Measurements from ENCODE around the gene OR10T2.
"Not testable (repeated sequence)": the region's sequence is repeated elsewhere in the genome, so short reads cannot be mapped to it uniquely, and the experiment has no call there.

The OR10T2 gene

GRCh38 chr1:158357441-158357840, 41.8 kb downstream of the OR10T2 start:
- DNase-seq (ENCODE audit: low read depth), result no peak
- TF ChIP-seq CTCF (conservative IDR thresholded peaks at IDR 0.05; ENCODE audit: low read length), result no peak
- H3K4me3 ChIP-seq (ENCODE audit: low read length), result no peak overlapping the region

- no peak overlapping the region for H3K4me3 ChIP-seq (ENCODE audit: low read length)
- TF ChIP-seq CTCF (conservative IDR thresholded peaks at IDR 0.05; ENCODE audit: low read length), result no peak
- DNase-seq (ENCODE audit: low read depth), result no peak
Measured at GRCh38 chr1:158356616-158357015, 42.6 kb downstream of the OR10T2 start.

- no peak overlapping the region for H3K4me3 ChIP-seq (ENCODE audit: low read length)
- TF ChIP-seq CTCF (conservative IDR thresholded peaks at IDR 0.05; ENCODE audit: low read length), result no peak
- no peak for DNase-seq (ENCODE audit: low read depth)
Measured at GRCh38 chr1:158355773-158356285, 43.4 kb downstream of the OR10T2 start.

GRCh38 chr1:158354255-158354654, 45.0 kb downstream of the OR10T2 start:
- no peak overlapping the region for H3K4me3 ChIP-seq (ENCODE audit: low read length)
- no peak for DNase-seq (ENCODE audit: low read depth)
- no peak for TF ChIP-seq CTCF (conservative IDR thresholded peaks at IDR 0.05; ENCODE audit: low read length)

- H3K4me3 ChIP-seq (ENCODE audit: low read length), result no peak within 1 kb of the TSS
- no peak for DNase-seq (ENCODE audit: low read depth)
- TF ChIP-seq CTCF (conservative IDR thresholded peaks at IDR 0.05; ENCODE audit: low read length), result no peak
Measured at GRCh38 chr1:158353303-158354075, 45.8 kb downstream of the OR10T2 start, which contains the start of gene CD1E. Gene CD1E (plus strand): TSS chr1:158353894. CDS start chr1:158353989, 95 bp downstream.

GRCh38 chr1:158348946-158349345, 50.3 kb downstream of the OR10T2 start:
- not testable (repeated sequence) for DNase-seq (ENCODE audit: low read depth); H3K4me3 ChIP-seq (ENCODE audit: low read length)
